HepG2 (cell line): ENCODE measurements around the gene NAPSA. TPM values are rescaled to one million over a fixed set of nuclear protein-coding genes. Genes with fewer than 3 reads are reported as not detected.

Source experiments
- ASH2L ChIP-seq: fragments of 300-600, 200-600 bp; sonication (generic); IDR thresholded peaks from 2 replicates; pipeline ENCODE4 v1.7.0; 2017; ENCODE audit warnings: low read depth, mild to moderate bottlenecking, moderate library complexity, mixed read lengths, low read length; ENCODE audit not compliant: insufficient read length
- DNMT1 ChIP-seq: sonication (generic); formaldehyde crosslinking; IDR thresholded peaks from 2 replicates; pipeline ENCODE4 v1.5.1; 2020; ENCODE audit warnings: mild to moderate bottlenecking, missing genetic modification reagents
- FOXA3 ChIP-seq: IDR thresholded peaks from 2 replicates; pipeline ENCODE4 v1.6.1; 2016; ENCODE audit warnings: missing genetic modification reagents, missing compliant biosample characterization
- GPN1 ChIP-seq: sonication (generic); formaldehyde crosslinking; IDR thresholded peaks from 2 replicates; pipeline ENCODE4 v1.5.1; 2020; ENCODE audit warnings: missing genetic modification reagents, borderline replicate concordance
- HMG20A ChIP-seq: IDR thresholded peaks from 2 replicates; pipeline ENCODE4 v1.6.1; 2016; ENCODE audit warnings: borderline replicate concordance
- HOXA3 ChIP-seq: sonication (generic); formaldehyde crosslinking; IDR thresholded peaks from 2 replicates; pipeline ENCODE4 v1.5.0; 2020; ENCODE audit warnings: missing genetic modification reagents
- ISL2 ChIP-seq: sonication (generic); formaldehyde crosslinking; IDR thresholded peaks from 2 replicates; pipeline ENCODE4 v1.5.0; 2020; ENCODE audit warnings: missing genetic modification reagents
- KAT8 ChIP-seq: IDR thresholded peaks from 2 replicates; pipeline ENCODE4 v1.6.1; 2016; ENCODE audit warnings: missing genetic modification reagents, missing compliant biosample characterization
- NCOA1 ChIP-seq: sonication (generic); formaldehyde crosslinking; IDR thresholded peaks from 2 replicates; pipeline ENCODE4 v1.9.0; 2021; ENCODE audit warnings: missing genetic modification reagents
- SPEN ChIP-seq: sonication (generic); formaldehyde crosslinking; IDR thresholded peaks from 2 replicates; pipeline ENCODE4 v1.5.1; 2020; ENCODE audit warnings: low read depth, mild to moderate bottlenecking, missing genetic modification reagents
- STAT5B ChIP-seq: sonication (generic); formaldehyde crosslinking; IDR thresholded peaks from 2 replicates; pipeline ENCODE4 v1.4.0; 2020; ENCODE audit warnings: missing genetic modification reagents
- TGIF2 ChIP-seq: IDR thresholded peaks from 2 replicates; pipeline ENCODE4 v1.6.1; 2016; ENCODE audit warnings: control low read depth, missing compliant biosample characterization
- TOE1 ChIP-seq: sonication (generic); formaldehyde crosslinking; IDR thresholded peaks from 2 replicates; pipeline ENCODE4 v1.4.0; 2020; ENCODE audit warnings: mild to moderate bottlenecking, missing genetic modification reagents
- YY1 ChIP-seq: IDR thresholded peaks from 2 replicates; pipeline ENCODE4 v1.6.1; 2011; ENCODE audit warnings: low read length, low read depth, moderate library complexity, mild to moderate bottlenecking; ENCODE audit not compliant: insufficient read depth, insufficient replicate concordance
- ZBTB21 ChIP-seq: sonication (generic); formaldehyde crosslinking; IDR thresholded peaks from 2 replicates; pipeline ENCODE4 v1.4.0; 2020; ENCODE audit warnings: missing genetic modification reagents
- ZNF101 ChIP-seq: sonication (generic); formaldehyde crosslinking; IDR thresholded peaks from 2 replicates; pipeline ENCODE4 v1.4.0; 2020; ENCODE audit warnings: mild to moderate bottlenecking, low read depth, missing genetic modification reagents, borderline replicate concordance
- ZNF260 ChIP-seq: sonication (generic); formaldehyde crosslinking; IDR thresholded peaks from 2 replicates; pipeline ENCODE4 v1.4.0; 2020; ENCODE audit warnings: missing genetic modification reagents, low read depth, mild to moderate bottlenecking, borderline replicate concordance
- ZNF460 ChIP-seq: sonication (generic); formaldehyde crosslinking; IDR thresholded peaks from 2 replicates; pipeline ENCODE4 v1.5.1; 2020; ENCODE audit warnings: missing genetic modification reagents, mild to moderate bottlenecking, borderline replicate concordance
- polyA plus RNA-seq, 8 experiments: library from polyadenylated mRNA; depleted of rRNA in 3 of 8; stranded (reverse) in 7 of 8; unstranded in 1 of 8; fragments of >200 nt; fragmentation: Illumina TruSeq in 4 of 8; extraction: Trizol in 4 of 8; gene quantifications; 2 replicates each; pipeline versions ENCODE4 v1.2.1 to v1.2.3, GENCODE V29; 2011 to 2016; ENCODE audit warnings: low read depth in 4 of 8, missing spikeins in 1 of 8, mixed read lengths in 1 of 8; ENCODE audit not compliant: insufficient read depth in 1 of 8
- total RNA-seq, 5 experiments: library from RNA; depleted of rRNA; stranded (reverse); fragments of >200 nt; fragmentation: Illumina TruSeq; extraction: Trizol; gene quantifications; 2 replicates each; pipeline ENCODE4 v1.2.3, GENCODE V29; 2016; ENCODE audit warnings: low read depth in 1 of 5
- TF ChIP-seq, protein P1 (sequence below): sonication (generic); formaldehyde crosslinking; conservative IDR thresholded peaks from 2 replicates; pipeline ENCODE4 v1.4.0; 2020; ENCODE audit warnings: missing genetic modification reagents
- TF ChIP-seq, protein P2 (sequence below): sonication (generic); formaldehyde crosslinking; IDR thresholded peaks from 2 replicates; pipeline ENCODE4 v1.5.0; 2020; ENCODE audit warnings: missing genetic modification reagents
- TF ChIP-seq, protein P3 (sequence below): sonication (generic); formaldehyde crosslinking; IDR thresholded peaks from 2 replicates; pipeline ENCODE4 v1.4.0; 2020; ENCODE audit warnings: mild to moderate bottlenecking, missing genetic modification reagents

The NAPSA gene
- total and polyA plus RNA-seq, 2 of the 13 experiments (the other 11 are each of a cell fraction or from before 2014, with no cell fraction given), result not detected

DNA sequence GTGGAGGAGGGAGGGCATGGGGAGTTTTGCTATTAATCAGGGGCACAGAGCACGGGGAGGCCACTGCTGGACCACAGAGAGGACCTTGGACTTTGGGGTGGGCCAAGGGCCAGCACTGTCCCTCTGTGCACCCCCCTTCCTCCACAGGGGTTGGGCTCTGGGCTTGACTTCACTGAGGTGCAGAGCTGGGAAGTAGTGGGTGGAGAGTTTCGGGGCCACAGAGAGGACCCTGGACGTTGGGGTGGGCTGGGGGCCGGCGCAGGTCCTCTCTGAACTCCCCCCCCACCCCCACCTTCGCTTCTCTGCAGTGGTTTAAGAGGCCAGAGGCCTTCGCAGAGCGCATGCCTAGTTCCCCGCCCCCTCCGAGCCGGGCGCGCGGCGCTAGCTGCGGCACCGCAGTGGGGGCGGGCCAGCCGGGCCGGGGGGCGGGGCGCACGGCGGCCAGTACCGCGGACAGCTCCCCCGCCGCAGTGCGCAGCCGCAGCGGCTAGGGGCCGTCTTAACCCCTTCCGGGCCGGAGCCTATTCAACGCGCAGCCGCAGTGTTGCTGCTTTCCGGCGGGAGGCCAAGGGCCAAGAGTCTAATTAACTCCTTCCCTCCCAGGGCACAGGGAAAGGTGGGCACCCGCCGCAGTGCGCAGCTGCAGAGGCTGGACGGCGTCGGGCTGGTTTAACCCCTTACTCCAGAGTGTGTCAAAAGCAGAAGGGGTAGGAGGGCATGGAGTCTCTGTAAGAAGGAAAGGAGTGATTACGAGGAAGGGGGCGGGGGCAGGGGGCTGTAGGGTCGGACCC lies 39.9 kb downstream of the NAPSA start (continued):
- TF ChIP-seq, protein P1, sequence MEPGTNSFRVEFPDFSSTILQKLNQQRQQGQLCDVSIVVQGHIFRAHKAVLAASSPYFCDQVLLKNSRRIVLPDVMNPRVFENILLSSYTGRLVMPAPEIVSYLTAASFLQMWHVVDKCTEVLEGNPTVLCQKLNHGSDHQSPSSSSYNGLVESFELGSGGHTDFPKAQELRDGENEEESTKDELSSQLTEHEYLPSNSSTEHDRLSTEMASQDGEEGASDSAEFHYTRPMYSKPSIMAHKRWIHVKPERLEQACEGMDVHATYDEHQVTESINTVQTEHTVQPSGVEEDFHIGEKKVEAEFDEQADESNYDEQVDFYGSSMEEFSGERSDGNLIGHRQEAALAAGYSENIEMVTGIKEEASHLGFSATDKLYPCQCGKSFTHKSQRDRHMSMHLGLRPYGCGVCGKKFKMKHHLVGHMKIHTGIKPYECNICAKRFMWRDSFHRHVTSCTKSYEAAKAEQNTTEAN, result peak; percentile 79; the same call in 1 of the 2 replicates
- TF ChIP-seq ZBTB21 (CRISPR knock-in tag) (no peak), ISL2 (CRISPR knock-in tag) (0 out of 2 replicates have a peak, but pooled peaks have one; percentile 15), ZNF460 (no peak), ZNF260 (CRISPR knock-in tag) (no peak), TOE1 (CRISPR knock-in tag) (peak; percentile 77; the same call in 1 of the 2 replicates), SPEN (CRISPR knock-in tag) (peak; percentile 72; the same call in 1 of the 2 replicates), KAT8 (peak; percentile 34; the same call in 1 of the 2 replicates), ASH2L (peak; percentile 53), NCOA1 (CRISPR knock-in tag) (no peak), TGIF2 (peak; percentile 50; the same call in 1 of the 2 replicates), STAT5B (CRISPR knock-in tag) (no peak), ZNF101 (no peak), GPN1 (CRISPR knock-in tag) (no peak), YY1 (peak; percentile 50), FOXA3 (CRISPR knock-in tag) (no peak), DNMT1 (CRISPR knock-in tag) (0 out of 2 replicates have a peak, but pooled peaks have one; percentile 32), HMG20A (no peak), HOXA3 (CRISPR knock-in tag) (peak; percentile 85)
- TF ChIP-seq, protein P2, sequence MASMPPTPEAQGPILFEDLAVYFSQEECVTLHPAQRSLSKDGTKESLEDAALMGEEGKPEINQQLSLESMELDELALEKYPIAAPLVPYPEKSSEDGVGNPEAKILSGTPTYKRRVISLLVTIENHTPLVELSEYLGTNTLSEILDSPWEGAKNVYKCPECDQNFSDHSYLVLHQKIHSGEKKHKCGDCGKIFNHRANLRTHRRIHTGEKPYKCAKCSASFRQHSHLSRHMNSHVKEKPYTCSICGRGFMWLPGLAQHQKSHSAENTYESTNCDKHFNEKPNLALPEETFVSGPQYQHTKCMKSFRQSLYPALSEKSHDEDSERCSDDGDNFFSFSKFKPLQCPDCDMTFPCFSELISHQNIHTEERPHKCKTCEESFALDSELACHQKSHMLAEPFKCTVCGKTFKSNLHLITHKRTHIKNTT (CRISPR knock-in tag), result no peak
- TF ChIP-seq, protein P3, sequence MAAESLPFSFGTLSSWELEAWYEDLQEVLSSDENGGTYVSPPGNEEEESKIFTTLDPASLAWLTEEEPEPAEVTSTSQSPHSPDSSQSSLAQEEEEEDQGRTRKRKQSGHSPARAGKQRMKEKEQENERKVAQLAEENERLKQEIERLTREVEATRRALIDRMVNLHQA (CRISPR knock-in tag), result no peak
